Vagina (tissue), 2 donors: ENCODE results near the gene CDH4. TPM values are rescaled to one million over a fixed set of nuclear protein-coding genes. Genes with fewer than 3 reads are reported as not detected.

Source experiments
- DNase-seq, 2 donors: peaks; one replicate each; pipeline ENCODE4 v3.0.0-alpha.2; 2017; ENCODE audit errors: extremely low spot score in 2 of 2
- H3K27ac ChIP-seq: fragments of 200-600 bp; sonication (generic); one replicate; pipeline ENCODE4 v1.5.1; 2019
- H3K27me3 ChIP-seq: fragments of 200-600 bp; sonication (generic); one replicate; pipeline ENCODE4 v1.5.1; 2019
- H3K36me3 ChIP-seq, 2 donors: fragments of 200-600 bp; sonication (generic); one replicate each; pipeline ENCODE4 v1.5.1; 2017 to 2019
- H3K4me1 ChIP-seq: fragments of 200-600 bp; sonication (generic); one replicate; pipeline ENCODE4 v1.5.1; 2019
- H3K4me3 ChIP-seq, 2 donors: fragments of 200-600 bp; sonication (generic); 1 replicate in 1 of 2; 2 replicates in 1 of 2; pipeline ENCODE4 v1.5.1; 2016 to 2019
- H3K9me3 ChIP-seq: fragments of 200-600 bp; sonication (generic); one replicate; pipeline ENCODE4 v1.5.1; 2019
- CTCF ChIP-seq, 3 experiments: fragments of 450-650 bp in 2 of 3; fragments of 200-600 bp in 1 of 3; sonication (generic) in 1 of 3; IDR thresholded peaks; one replicate each; pipeline ENCODE4 v1.5.1; 2017 to 2019; ENCODE audit warnings: antibody characterized with exemption in 3 of 3, mild to moderate bottlenecking in 2 of 3, moderate library complexity in 2 of 3
- POLR2A ChIP-seq, 2 donors: fragments of 450-650 bp; IDR thresholded peaks; one replicate each; pipeline ENCODE4 v1.6.1; 2017; ENCODE audit warnings: antibody characterized with exemption in 2 of 2, mild to moderate bottlenecking in 2 of 2, moderate library complexity in 2 of 2
- POLR2AphosphoS5 ChIP-seq, 2 donors: sonication (generic); formaldehyde crosslinking; IDR thresholded peaks; one replicate each; pipeline ENCODE4 v1.9.0; 2017; ENCODE audit warnings: antibody characterized with exemption in 2 of 2, mild to moderate bottlenecking in 2 of 2, low read depth in 1 of 2; ENCODE audit not compliant: insufficient read depth in 1 of 2
- intact Hi-C: fragments of 100-400 bp; cut with DNase I; formaldehyde crosslinking; loops from one replicate; pipeline ENCODE4 v1.15.1; 2023
- total RNA-seq: library from RNA; depleted of rRNA; stranded (reverse); fragments of >200 nt; gene quantifications from one replicate; pipeline ENCODE4 v1.2.3, GENCODE V29; 2016

The CDH4 gene
- total RNA-seq, 1 donor from 2014 or later = 0.25 TPM

- intact Hi-C loops = no loop called here
- H3K9me3 ChIP-seq = no peaks in the 10 kb centered on the region
- H3K27me3 ChIP-seq = no peaks in the 10 kb centered on the region
- DNase-seq = no peak
- TF ChIP-seq POLR2A (IDR thresholded peaks at IDR 0.05) = no peak
- no peak for TF ChIP-seq CTCF (IDR thresholded peaks at IDR 0.05)
- no peak for TF ChIP-seq POLR2AphosphoS5 (IDR thresholded peaks at IDR 0.05; ENCODE audit: insufficient read depth in 1 of 2, low read depth in 1 of 2)
- no peaks in the 10 kb centered on the region for H3K4me1 ChIP-seq
- no peaks in the 10 kb centered on the region for H3K36me3 ChIP-seq
- H3K4me3 ChIP-seq = no peak overlapping the region
- no peak overlapping the region for H3K27ac ChIP-seq
These were observed 13.2 kb upstream of the CDH4 start for GRCh38 chr20:61238813-61239212.

- Histone ChIP-seq H3K4me3 (no peak overlapping the region), H3K27me3 (no peaks in the 10 kb centered on the region), H3K4me1 (no peaks in the 10 kb centered on the region), H3K9me3 (no peaks in the 10 kb centered on the region), H3K36me3 (no peaks in the 10 kb centered on the region), H3K27ac (no peak overlapping the region)
- TF ChIP-seq POLR2AphosphoS5 (IDR thresholded peaks at IDR 0.05; ENCODE audit: insufficient read depth in 1 of 2, low read depth in 1 of 2) (no peak), CTCF (IDR thresholded peaks at IDR 0.05) (no peak), POLR2A (IDR thresholded peaks at IDR 0.05) (no peak)
- DNase-seq = no peak
- intact Hi-C loops = no loop called here
These were observed 11.2 kb upstream of the CDH4 start for GRCh38 chr20:61240814-61241213.

- no peaks in the 10 kb centered on the region for H3K27me3 ChIP-seq
- H3K9me3 ChIP-seq = no peaks in the 10 kb centered on the region
- DNase-seq = no peak
- no peaks in the 10 kb centered on the region for H3K4me1 ChIP-seq
- H3K27ac ChIP-seq = no peak overlapping the region
- intact Hi-C loops = no loop called here
- TF ChIP-seq POLR2A (IDR thresholded peaks at IDR 0.05) (no peak), CTCF (IDR thresholded peaks at IDR 0.05) (no peak), POLR2AphosphoS5 (IDR thresholded peaks at IDR 0.05; ENCODE audit: insufficient read depth in 1 of 2, low read depth in 1 of 2) (no peak)
- no peak overlapping the region for H3K4me3 ChIP-seq
- H3K36me3 ChIP-seq = no peaks in the 10 kb centered on the region
These were observed 7.8 kb upstream of the CDH4 start for GRCh38 chr20:61244213-61244612.

- Histone ChIP-seq H3K36me3 (no peaks in the 10 kb centered on the region), H3K9me3 (no peaks in the 10 kb centered on the region), H3K4me1 (no peaks in the 10 kb centered on the region), H3K27me3 (peaks cover 7% of the 10 kb centered on the region), H3K27ac (no peak overlapping the region), H3K4me3 (no peak overlapping the region)
- intact Hi-C loops = no loop called here
- TF ChIP-seq CTCF (IDR thresholded peaks at IDR 0.05) = no peak
- no peak for TF ChIP-seq POLR2A (IDR thresholded peaks at IDR 0.05)
- TF ChIP-seq POLR2AphosphoS5 (IDR thresholded peaks at IDR 0.05; ENCODE audit: insufficient read depth in 1 of 2, low read depth in 1 of 2) = no peak
- DNase-seq = no peak
These were observed 5.8 kb upstream of the CDH4 start for GRCh38 chr20:61246269-61246668.

- peaks cover 28% of the 10 kb centered on the region for H3K27me3 ChIP-seq
These were observed 2.4 kb upstream of the CDH4 start for GRCh38 chr20:61249626-61250025.

More at GRCh38 chr20:61249626-61250025, 2.4 kb upstream of the CDH4 start:
- DNase-seq = no peak
- intact Hi-C loops = no loop called here
- Histone ChIP-seq H3K36me3 (no peaks in the 10 kb centered on the region), H3K27ac (no peak overlapping the region), H3K9me3 (no peaks in the 10 kb centered on the region), H3K4me1 (peaks cover 7% of the 10 kb centered on the region), H3K4me3 (no peak overlapping the region)
- TF ChIP-seq POLR2A (IDR thresholded peaks at IDR 0.05) = no peak
- no peak for TF ChIP-seq POLR2AphosphoS5 (IDR thresholded peaks at IDR 0.05; ENCODE audit: insufficient read depth in 1 of 2, low read depth in 1 of 2)
- TF ChIP-seq CTCF (IDR thresholded peaks at IDR 0.05) = no peak
